Activated CD4-positive, alpha-beta T cell treated with anti-CD3 and anti-CD28 coated beads, Interleukin-2, amount 10 ng/mL, durations not matched to agents 24 days and 14 days (primary cell): ENCODE results near the gene EPHA6. TPM values are rescaled to one million over a fixed set of nuclear protein-coding genes. Genes with fewer than 3 reads are reported as not detected.
"Not testable (repeated sequence)": the region's sequence is repeated elsewhere in the genome, so short reads cannot be mapped to it uniquely, and the experiment has no call there.

Experiments
- DNase-seq: peaks from one replicate; pipeline ENCODE4 v3.0.0; 2022
- H3K27ac Mint-ChIP-seq: one replicate; pipeline ENCODE4 v1.8.0; 2022; ENCODE audit warnings: mild to moderate bottlenecking, mixed read lengths
- H3K27me3 Mint-ChIP-seq: one replicate; pipeline ENCODE4 v1.8.0; 2022; ENCODE audit warnings: mixed read lengths
- H3K36me3 Mint-ChIP-seq: one replicate; pipeline ENCODE4 v1.8.0; 2022; ENCODE audit warnings: low read depth, mild to moderate bottlenecking, mixed read lengths
- H3K4me1 Mint-ChIP-seq: one replicate; pipeline ENCODE4 v1.8.0; 2021; ENCODE audit warnings: mixed read lengths
- H3K4me3 Mint-ChIP-seq: one replicate; pipeline ENCODE4 v1.8.0; 2022; ENCODE audit warnings: mild to moderate bottlenecking, moderate library complexity, mixed read lengths
- H3K9me3 Mint-ChIP-seq: one replicate; pipeline ENCODE4 v1.8.0; 2021; ENCODE audit warnings: mixed read lengths
- intact Hi-C: fragments of 100-400 bp; cut with micrococcal nuclease; formaldehyde crosslinking; loops from one replicate; pipeline ENCODE4 v1.15.1; 2023
- total RNA-seq: library from RNA; stranded (reverse); gene quantifications from 2 replicates; pipeline ENCODE4 v1.2.3, GENCODE V29; 2022

EPHA6 gene
- total RNA-seq, 1 donor from 2014 or later: not detected

DNA sequence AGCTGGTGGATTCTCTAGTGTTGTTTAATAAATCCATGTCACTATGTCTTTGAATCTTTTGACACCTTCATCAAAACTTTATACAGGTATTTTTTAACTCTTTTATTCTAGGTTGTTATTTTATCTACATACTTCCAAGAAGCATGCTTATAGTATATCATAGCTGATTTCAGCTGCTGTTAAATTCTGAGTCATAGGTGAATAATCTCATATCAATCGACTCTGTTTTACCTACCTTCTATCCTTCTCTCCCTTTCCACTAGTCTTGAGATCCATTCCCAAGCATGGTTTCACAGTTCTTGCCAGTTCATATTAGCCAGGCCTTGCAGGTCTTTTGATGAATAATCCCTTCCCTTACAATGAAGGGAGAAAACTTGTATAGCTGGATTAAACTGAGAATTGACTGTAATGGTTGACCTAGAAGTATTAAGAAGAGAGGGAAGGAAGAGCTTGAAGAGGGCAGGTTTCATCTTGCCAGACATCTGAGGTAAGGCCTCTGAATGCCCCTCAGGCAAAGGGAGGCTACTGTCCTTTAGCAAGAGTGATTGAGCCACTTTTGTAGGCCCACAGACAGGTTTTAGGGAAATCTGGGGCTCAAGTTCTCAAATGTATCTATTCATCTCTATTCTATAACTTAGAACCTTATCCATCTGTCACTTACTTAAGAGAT is 146.4 kb downstream of the EPHA6 start:
- DNase-seq: no peak
- Mint-ChIP-seq H3K4me1 (no peaks in the 10 kb centered on the region), H3K27ac (no peak overlapping the region), H3K9me3 (no peaks in the 10 kb centered on the region), H3K36me3 (no peaks in the 10 kb centered on the region), H3K27me3 (no peaks in the 10 kb centered on the region), H3K4me3 (no peak overlapping the region)
- intact Hi-C loops: no loop called here

DNA sequence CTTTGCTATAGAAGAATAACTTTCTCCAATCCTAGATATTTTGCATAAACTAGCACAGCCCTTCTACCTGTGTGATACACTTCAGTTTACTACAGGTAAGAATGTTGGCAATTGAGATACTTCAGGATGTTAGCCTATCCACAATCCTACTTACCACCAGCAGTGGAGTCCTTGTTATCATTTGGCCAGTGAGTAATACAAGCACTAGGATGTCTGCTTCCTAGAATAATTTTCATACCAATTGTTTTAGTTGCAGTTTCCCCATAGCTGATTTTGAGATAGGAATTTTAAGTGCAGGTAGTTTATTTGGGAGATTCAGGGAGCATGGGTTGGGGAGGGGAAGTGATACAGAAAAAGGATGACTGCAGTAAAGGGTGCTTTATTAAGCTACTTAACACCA is 147.2 kb downstream of the EPHA6 start:
- Mint-ChIP-seq H3K27me3 (no peaks in the 10 kb centered on the region), H3K27ac (no peak overlapping the region), H3K36me3 (no peaks in the 10 kb centered on the region), H3K4me1 (no peaks in the 10 kb centered on the region), H3K9me3 (no peaks in the 10 kb centered on the region), H3K4me3 (no peak overlapping the region)
- DNase-seq: no peak
- intact Hi-C loops: no loop called here

DNA sequence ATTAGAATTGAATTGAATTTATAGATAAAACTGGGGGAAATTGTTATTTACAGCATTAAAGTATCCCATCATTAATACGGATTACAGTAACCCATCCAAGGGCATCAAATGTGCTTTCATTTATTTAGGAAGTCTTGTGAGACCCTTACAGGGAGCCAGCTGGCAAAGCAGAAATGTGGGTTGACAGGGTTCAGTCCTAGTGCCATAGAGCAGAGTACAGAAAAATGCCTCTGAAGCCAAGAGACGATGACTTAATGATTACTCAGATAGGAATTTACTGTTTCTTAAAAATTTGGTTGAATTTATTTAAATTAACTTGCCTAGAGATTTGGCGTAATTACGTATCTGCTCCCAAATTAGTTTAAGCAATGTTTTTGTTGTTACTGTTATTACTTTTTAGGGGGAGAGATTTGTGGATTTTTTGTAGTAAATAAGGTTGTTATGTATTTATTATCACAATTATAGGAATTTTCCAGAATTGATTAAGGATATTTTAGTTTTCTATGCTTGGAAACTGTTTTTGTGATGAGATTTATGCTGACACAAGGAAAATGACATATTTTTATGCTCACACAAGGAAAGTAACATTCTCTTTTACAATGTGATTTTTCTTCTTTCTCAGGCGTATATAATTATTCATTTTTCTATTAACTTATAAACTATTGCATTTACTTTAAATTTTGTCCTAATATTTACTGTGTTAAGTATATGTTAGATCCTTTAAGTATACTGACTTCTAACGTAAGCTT is 152.0 kb downstream of the EPHA6 start:
- Mint-ChIP-seq H3K4me3 (no peak overlapping the region), H3K27me3 (no peaks in the 10 kb centered on the region), H3K36me3 (no peaks in the 10 kb centered on the region), H3K27ac (no peak overlapping the region), H3K9me3 (no peaks in the 10 kb centered on the region), H3K4me1 (no peaks in the 10 kb centered on the region)
- no peak for DNase-seq
- intact Hi-C loops: no loop called here

DNA sequence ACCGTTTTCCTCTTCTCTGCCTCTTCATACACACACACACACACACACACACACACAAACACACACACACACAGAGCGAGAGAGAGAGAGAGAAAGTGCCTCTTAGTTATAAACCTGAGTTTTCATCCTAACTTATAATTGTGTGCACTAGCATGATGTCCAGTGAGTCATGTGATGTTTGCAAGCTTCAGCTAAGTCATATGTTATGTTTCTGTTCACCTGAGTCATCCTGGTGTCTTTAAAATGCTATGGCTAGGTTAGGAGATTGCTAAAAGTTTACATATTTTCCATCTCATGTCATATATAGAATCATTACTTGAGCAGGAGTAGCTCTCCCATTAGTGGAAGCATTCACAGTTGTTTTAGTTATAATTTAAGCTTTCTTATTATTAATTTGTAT is 155.8 kb downstream of the EPHA6 start:
- Mint-ChIP-seq H3K27me3 (no peaks in the 10 kb centered on the region), H3K27ac (no peak overlapping the region), H3K4me1 (no peaks in the 10 kb centered on the region), H3K4me3 (no peak overlapping the region), H3K9me3 (no peaks in the 10 kb centered on the region), H3K36me3 (no peaks in the 10 kb centered on the region)
- DNase-seq: no peak
- intact Hi-C loops: no loop called here

DNA sequence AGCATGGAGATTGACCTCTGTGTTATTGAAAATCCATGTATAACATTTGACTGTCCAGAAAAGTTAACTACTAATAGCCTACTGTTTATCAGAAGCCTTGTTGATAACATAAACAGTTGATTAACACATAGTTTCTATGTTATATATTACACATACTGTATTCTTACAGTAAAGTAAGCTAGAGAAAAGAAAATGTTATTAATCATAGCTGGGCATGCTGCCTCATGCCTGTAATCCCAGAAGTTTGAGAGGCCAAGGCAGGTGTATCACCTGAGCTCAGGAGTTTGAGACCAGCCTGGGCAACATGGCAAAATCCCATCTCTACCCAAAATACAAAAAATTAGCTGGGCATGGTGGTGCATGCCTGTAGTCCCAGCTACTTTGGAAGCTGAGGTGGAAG is 163.3 kb downstream of the EPHA6 start:
- Mint-ChIP-seq H3K36me3 (no peaks in the 10 kb centered on the region), H3K27me3 (no peaks in the 10 kb centered on the region), H3K27ac (no peak overlapping the region), H3K4me3 (no peak overlapping the region), H3K4me1 (no peaks in the 10 kb centered on the region), H3K9me3 (peaks cover 8% of the 10 kb centered on the region)
- intact Hi-C loops: no loop called here
- DNase-seq: no peak

DNA sequence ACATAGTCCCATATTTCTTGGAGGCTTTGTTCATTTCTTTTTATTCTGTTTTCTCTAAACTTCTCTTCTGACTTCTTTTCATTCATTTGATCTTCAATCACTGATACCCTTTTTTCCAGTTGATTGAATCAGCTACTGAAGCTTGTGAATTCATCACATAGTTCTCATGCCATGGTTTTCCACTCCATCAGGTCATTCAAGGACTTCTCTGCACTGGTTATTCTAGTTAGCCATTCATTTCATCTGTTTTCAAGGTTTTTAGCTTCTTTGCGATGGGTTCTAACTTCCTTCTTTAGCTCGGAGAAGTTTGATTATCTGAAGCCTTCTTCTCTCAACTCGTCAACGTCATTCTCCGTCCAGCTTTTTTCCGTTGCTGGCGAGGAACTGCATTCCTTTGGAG is 169.3 kb downstream of the EPHA6 start:
- H3K4me3 Mint-ChIP-seq, H3K36me3 Mint-ChIP-seq, H3K4me1 Mint-ChIP-seq, DNase-seq, H3K27me3 Mint-ChIP-seq, intact Hi-C loops, H3K9me3 Mint-ChIP-seq, H3K27ac Mint-ChIP-seq: not testable (repeated sequence)

DNA sequence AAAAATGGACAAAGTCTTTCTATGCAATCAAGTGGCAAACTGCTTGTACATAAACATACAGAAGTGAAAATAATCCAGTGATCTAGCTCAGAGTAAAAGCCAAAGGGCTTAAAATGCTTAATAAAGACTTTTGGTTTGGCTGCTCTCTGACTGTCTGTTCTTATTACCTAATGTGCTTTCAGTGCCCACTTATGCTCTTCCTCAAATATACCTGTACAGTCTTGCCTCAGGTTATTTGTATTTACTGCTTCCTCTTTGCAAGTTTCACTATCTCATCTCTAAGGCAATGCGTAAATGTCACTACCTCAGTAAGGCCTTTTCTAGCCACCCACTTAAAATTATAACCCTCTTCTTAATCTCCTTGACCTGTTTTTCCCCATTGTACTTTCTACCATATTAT is 171.8 kb downstream of the EPHA6 start:
- Mint-ChIP-seq H3K27me3 (no peaks in the 10 kb centered on the region), H3K4me3 (no peak overlapping the region), H3K27ac (no peak overlapping the region), H3K9me3 (peaks cover under 1% of the 10 kb centered on the region), H3K4me1 (no peaks in the 10 kb centered on the region), H3K36me3 (no peaks in the 10 kb centered on the region)
- intact Hi-C loops: no loop called here
- no peak for DNase-seq

DNA sequence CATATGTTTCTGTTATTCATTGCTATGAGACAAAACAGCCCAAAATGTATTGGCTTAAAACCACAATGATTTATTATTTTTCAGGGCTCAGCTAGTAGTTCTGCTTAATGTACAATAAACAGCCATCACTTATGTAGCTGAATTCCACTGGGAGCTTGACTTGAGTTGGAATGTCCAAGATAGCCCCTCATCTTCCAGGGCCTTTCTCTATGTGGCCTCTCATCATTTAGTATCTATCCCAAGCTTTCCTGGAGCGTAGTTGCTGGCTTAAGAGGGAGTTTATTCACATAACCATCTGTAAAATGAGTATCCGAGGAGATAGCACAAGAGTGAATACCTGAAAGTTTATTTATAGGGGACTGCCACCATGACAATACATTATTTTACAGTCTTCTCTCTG is 176.8 kb downstream of the EPHA6 start:
- H3K4me1 Mint-ChIP-seq: no peaks in the 10 kb centered on the region
- no peak for DNase-seq
- no peaks in the 10 kb centered on the region for H3K9me3 Mint-ChIP-seq
- no peak overlapping the region for H3K27ac Mint-ChIP-seq
- intact Hi-C loops: no loop called here
- no peaks in the 10 kb centered on the region for H3K36me3 Mint-ChIP-seq
- H3K4me3 Mint-ChIP-seq: no peak overlapping the region
- no peaks in the 10 kb centered on the region for H3K27me3 Mint-ChIP-seq

DNA sequence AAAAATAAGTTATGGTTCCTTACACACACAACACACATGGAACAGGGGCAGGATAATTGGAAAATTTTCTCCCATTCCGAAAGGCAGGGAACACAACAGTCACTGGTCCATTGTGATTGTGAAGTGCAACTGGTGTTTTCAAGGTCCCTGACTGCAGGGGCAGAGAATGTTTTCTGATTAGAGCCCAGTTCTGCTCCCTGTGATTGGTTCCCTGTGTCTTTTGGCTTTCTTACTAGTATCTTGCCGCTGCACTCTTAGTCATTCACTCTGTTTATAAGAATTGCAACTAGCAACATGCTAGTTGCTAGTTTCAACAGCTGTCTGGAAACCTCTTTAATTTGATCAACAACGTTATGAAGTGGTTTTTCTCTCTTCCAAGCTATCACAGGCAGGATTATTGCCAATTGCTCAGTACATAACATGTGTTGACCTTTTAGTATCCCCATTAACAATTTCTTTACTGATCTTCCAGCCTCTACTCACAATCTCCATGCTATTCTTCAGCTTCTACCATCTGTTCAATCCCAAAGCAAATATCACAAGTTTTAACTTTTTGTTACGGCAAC is 177.5 kb downstream of the EPHA6 start:
- Mint-ChIP-seq H3K36me3 (no peaks in the 10 kb centered on the region), H3K27me3 (no peaks in the 10 kb centered on the region), H3K4me1 (no peaks in the 10 kb centered on the region), H3K27ac (no peak overlapping the region), H3K4me3 (no peak overlapping the region), H3K9me3 (no peaks in the 10 kb centered on the region)
- no peak for DNase-seq
- intact Hi-C loops: no loop called here

DNA sequence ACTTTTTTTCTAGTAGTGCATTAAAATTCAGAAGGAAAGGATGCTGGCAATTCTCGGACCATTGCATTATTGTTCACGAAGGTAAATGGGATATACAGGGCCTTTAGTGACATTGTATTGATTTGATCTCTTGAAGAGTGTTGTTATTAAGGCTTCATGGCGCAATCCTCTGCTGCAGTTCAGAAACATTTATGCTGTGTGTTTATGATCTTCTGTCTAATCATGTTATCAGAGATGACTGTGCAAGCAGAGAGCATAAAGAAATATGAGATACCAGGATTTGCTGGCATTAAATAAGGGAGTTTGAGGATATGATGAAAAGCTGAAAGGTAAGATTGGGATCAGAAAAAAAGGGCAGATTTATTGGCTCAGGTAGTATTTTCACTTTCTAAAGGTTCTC is 180.6 kb downstream of the EPHA6 start:
- no peaks in the 10 kb centered on the region for H3K4me1 Mint-ChIP-seq
- H3K4me3 Mint-ChIP-seq: no peak overlapping the region
- no peak overlapping the region for H3K27ac Mint-ChIP-seq
- intact Hi-C loops: no loop called here
- H3K9me3 Mint-ChIP-seq: no peaks in the 10 kb centered on the region
- DNase-seq: no peak
- no peaks in the 10 kb centered on the region for H3K27me3 Mint-ChIP-seq
- no peaks in the 10 kb centered on the region for H3K36me3 Mint-ChIP-seq

DNA sequence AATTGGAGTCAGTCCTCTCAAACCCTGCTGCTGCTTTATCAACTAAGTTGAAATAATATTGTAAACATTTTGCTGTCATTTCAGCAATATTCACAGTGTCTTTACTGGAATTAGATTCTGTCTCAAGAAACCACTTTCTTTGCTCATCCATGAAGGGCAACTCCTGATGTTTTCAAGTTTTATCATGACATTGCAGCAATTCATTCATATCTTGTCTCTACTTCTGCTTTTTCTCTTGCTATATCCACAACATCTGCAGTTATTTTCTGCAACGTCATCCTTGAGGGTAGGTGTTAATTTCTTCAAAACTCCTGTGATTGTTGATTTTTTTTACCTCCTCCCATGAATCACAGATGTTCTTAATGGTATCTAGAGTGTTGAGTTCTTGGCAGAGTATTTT is 181.6 kb downstream of the EPHA6 start:
- no peak for DNase-seq
- intact Hi-C loops: no loop called here
- no peaks in the 10 kb centered on the region for H3K9me3 Mint-ChIP-seq
- H3K27ac Mint-ChIP-seq: no peak overlapping the region
- H3K27me3 Mint-ChIP-seq: no peaks in the 10 kb centered on the region
- H3K4me1 Mint-ChIP-seq: no peaks in the 10 kb centered on the region
- H3K4me3 Mint-ChIP-seq: no peak overlapping the region
- H3K36me3 Mint-ChIP-seq: no peaks in the 10 kb centered on the region

DNA sequence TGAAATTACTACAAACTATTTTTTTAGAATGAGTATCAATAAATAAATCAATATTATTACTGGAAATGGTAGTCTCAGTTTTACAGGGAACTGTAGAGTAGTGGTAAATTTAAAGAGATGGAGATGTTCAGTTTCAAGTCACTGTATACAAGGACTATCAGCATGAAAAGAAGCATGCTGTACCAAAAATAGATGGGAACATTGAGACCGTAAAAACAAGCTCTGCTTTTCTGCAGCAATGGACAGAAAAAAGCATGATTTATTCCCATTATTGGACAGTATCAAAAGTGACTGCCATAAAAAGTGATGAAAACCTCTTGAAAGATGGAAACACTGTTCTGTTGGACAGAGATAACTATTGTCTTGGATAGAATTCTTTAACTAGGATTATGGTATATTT is 187.2 kb downstream of the EPHA6 start:
- Mint-ChIP-seq H3K4me1 (no peaks in the 10 kb centered on the region), H3K9me3 (no peaks in the 10 kb centered on the region), H3K36me3 (no peaks in the 10 kb centered on the region), H3K4me3 (no peak overlapping the region), H3K27ac (no peak overlapping the region), H3K27me3 (no peaks in the 10 kb centered on the region)
- intact Hi-C loops: no loop called here
- DNase-seq: no peak

DNA sequence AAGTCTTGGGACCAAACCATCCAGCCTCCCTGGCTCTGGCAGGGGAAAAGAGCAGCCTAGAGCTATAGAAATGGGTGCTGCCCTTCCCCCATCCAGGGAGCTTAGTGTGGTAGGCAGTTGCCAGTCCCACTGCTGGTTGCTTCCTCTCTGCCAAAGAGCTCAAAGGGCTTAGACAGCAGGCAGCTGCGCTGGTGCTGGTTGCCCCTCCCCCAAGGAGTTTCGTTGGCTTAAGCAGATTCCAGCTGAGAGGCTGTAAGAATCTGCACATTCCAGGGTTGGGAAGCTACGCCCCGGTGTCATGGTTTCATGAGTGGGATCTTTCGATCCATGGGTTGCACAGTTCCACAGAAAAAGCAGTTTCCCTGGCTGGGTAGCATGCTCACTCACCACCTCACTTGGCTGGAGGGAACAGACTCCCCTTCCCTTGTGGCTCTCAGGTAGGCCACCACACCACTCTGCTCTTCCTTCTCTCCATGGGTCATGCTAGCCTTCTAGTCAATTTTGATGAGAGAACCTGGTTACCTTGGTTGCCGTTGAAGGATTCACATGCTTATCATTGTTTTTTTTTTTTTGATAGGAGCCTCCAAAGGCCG is 195.1 kb downstream of the EPHA6 start:
- no peak overlapping the region for H3K4me3 Mint-ChIP-seq
- intact Hi-C loops: no loop called here
- no peaks in the 10 kb centered on the region for H3K4me1 Mint-ChIP-seq
- peaks cover 10% of the 10 kb centered on the region for H3K9me3 Mint-ChIP-seq
- H3K36me3 Mint-ChIP-seq: no peaks in the 10 kb centered on the region
- H3K27me3 Mint-ChIP-seq: no peaks in the 10 kb centered on the region
- H3K27ac Mint-ChIP-seq: no peak overlapping the region
- no peak for DNase-seq

DNA sequence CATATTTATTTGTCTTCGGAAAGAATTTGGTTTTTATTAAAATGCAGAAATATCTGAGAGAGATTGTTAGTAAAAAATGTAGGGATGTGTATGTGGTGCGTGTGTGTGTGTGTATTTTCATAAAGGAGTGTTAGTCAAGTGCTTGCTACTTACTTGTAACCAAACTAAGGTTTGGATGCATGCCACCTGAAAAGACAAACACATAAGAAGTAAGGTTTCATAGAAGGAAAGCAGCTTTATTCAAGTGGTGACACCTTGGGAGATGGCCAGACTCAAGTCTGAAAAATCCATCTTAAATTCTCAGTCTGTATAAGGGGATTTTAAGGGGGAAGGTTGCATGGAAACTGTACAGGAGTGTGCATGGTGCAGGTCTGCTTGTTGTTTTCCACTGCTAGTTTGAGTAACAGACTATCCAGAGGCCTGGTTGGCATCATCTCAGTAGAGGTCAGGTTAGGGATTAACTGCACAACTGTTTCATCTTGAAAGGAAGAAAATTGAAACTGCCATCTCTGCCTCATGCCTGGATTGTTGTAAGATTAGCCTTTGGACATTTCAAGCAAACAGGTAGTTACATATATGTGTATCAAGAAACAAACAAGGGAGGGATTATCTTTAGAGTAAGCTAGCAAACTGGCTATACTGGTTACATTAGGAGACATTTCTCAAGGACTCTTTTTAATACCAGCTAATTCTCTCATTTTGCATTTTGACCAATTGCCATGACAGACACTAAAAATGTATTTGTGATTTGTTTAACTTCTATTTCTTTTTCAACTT is 196.7 kb downstream of the EPHA6 start:
- no peaks in the 10 kb centered on the region for H3K36me3 Mint-ChIP-seq
- H3K4me3 Mint-ChIP-seq: no peak overlapping the region
- no peaks in the 10 kb centered on the region for H3K4me1 Mint-ChIP-seq
- H3K27me3 Mint-ChIP-seq: no peaks in the 10 kb centered on the region
- H3K9me3 Mint-ChIP-seq: peaks cover 10% of the 10 kb centered on the region
- intact Hi-C loops: no loop called here
- no peak overlapping the region for H3K27ac Mint-ChIP-seq
- DNase-seq: no peak
